NCI-H69 (cell line): ENCODE results near the gene RGR.

ENCODE experiments used
- DNase-seq: peaks from one replicate; lab custom pipeline; 2025; lab: John Stamatoyannopoulos, UW

RGR gene, protein sequence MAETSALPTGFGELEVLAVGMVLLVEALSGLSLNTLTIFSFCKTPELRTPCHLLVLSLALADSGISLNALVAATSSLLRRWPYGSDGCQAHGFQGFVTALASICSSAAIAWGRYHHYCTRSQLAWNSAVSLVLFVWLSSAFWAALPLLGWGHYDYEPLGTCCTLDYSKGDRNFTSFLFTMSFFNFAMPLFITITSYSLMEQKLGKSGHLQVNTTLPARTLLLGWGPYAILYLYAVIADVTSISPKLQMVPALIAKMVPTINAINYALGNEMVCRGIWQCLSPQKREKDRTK

DNA sequence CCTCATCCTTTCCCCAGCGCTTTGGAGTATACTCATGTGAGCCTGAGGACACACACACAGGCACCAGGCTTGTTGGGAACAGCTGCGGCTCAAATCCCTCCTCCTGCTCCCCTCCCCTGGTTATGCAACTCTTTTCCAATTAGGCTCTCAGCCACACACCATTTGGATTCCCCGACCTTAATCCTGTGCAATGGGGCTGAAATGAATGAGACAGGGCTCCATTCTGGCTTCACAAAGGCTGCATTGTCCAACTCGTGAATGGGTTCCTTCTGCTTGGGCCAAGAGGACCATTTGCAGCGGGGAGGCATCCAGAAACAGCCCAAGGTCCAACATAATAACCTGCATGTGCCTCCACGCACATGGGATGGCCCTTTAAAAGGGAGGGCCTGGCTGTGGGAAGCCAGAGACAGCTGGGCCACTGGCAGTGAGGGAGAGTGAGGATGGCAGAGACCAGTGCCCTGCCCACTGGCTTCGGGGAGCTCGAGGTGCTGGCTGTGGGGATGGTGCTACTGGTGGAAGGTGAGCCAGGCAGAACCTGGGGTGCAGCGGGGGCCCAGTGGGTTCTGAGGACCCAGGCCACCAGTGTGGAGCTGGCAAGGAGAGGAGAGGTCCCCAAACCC lies at the start of gene RGR:
Gene RGR (plus strand): TSS at position 403 of the 620 bp plus-strand sequence. CDS start 38 bp downstream, at position 441.
- DNase-seq: peak; percentile 58

DNA sequence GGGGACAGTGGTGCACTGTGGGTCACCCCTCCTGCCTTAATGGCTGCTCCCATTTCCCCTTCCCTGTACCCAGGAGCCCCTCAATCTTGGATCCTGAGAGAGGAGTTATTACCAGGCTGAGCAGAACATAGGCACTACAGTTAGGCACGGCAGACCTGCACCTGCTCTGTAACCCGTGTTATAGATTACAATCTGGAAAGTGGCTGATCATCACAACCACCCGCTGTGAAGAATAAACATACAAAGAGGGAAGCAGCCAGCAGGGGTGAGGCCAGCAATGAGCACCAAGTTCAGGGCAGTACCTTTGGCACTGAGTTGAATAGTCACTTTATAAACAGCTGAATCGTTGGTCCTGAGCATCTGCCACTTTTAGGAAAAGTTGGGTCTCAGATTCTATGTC lies 48.8 kb upstream of the RGR start:
- peak; percentile 78 for DNase-seq

DNA sequence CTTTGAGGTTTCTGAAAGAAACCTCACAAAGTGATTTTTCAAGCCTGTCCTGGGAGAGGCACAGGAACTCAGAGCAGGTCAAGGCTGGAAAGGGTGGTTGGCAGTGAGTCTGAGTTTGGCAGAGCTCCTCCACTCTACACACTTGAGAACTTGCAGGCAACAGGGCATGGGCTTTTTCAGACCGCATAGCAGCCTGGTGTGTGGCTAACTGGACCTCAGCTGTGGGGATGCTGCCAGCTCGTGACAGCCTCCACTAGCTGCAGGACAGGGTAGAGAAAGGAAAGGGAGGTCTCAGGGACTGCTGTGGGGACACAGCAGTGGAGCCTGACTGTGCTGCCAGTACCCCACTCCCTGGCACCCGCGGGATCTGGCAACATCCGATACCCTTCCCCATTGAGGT lies 47.9 kb upstream of the RGR start:
- DNase-seq: no peak

DNA sequence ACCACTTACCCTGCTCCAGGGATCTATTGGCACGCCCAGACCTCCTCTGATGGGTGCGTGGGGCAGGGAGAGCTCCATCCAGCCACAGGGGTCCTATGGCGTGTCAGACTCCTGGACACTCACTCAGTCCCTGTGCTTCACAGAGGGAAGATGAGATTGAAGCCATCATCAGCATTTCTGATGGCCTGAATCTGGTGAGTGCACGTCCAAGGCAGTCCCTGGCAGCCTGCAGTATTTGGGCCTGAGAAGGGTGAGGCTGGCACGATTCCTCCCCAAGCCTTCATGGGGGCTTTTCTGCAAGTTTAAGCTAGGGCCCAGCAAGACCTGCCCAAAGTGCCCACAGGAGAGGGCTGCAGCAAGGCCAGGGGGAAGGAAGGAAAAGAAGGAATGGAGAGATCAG lies 47.2 kb upstream of the RGR start:
- DNase-seq: no peak

DNA sequence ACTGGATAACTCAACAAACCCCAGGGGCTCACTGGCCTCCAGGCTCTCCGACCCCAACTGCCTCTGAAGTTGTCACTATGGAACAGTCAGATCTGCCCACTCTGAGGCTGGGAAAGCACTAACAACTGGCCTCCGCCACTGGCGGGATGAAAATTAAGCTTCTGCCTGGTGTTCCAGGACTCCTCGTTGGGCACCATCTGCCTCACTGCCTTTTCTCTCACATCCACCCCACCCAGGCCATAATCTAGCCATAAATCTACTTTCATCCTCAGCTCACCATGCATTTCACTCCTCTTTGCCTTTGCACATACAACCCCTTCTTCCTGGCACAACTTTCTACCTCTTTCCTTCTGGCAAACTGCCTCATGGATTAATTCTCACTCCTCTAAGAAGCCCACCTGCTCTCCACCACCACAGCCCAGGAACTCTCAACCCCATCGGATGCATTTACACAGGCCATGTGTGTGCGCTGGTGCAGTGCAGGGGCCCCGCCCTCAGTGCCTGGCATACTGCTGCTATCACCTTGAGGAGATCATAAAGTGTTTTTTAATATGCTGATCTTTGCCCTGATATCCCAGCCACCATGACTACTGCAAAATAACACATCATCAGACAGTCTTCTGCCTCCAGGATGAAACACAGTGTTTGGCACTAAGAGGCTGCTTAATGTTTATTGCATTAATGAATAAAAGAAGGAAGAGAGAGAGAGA lies 46.5 kb upstream of the RGR start:
- DNase-seq: peak; percentile 46

DNA sequence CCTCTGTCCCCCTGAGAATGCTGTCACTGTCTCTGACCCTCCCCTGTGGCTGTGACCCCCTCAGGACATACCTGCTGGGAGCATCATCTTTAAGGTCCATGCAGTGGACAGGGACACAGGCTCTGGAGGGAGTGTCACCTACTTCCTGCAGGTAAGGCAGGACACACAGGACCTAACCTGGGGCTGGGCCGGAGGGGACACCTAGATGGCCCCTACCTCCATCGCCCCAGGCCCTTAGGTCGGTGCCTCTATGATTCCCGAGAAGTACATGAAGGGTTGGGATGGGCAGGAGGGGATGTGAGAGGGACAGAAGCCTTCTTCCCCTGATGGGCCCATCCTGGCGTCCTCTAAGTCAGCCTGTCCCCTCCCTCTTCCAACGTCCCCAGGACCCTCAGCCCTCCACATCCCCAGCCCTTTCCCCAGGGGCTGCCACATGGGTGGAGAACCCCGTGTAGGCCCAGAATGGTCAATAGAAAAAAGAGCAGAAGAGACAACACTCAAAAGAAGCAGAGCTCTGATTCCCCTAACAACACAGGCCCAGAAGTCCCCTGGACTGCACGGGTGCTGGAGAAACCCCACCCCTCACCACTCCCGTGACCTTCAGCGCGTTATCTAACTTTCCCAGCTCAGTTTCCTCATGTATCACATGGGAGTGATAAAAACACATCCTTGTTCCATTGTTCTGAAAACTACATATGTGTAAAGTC lies 44.2 kb upstream of the RGR start:
- DNase-seq: no peak

DNA sequence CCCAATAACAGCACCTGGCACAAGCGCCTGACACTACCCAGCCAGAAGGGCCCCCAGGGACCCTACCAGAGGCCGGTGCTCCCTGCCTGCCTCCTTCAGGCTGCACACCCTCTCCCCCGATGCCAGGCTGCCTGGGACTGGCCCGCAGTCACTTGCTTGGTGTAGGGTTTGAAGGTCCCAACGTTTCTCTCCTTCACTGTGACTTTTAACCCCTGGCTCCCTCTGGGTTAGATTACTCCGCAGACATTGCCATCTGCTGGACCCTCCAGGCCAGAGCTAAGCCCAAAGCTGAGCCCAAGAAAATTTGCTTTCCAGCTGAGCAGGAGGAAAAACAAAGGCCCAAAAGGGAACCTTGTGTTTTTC lies 43.6 kb upstream of the RGR start:
- DNase-seq: no peak

DNA sequence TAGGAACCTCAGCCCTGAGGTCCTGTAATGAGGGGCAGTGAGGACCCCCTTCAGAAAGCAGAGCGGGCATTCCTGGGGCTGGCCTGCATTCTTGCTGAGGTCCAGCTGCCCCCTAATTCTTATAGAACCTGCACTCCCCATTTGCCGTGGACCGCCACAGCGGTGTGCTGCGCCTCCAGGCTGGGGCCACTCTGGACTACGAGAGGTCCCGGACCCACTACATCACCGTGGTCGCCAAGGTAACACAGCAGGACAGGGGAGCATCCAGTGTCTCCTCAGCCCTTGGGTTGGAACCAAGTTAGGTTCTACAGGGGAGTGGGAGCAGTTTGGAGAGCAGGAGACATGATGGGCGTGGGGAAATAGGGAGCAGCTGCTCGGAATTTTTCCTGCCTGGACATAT lies 43.2 kb upstream of the RGR start:
- DNase-seq: no peak

DNA sequence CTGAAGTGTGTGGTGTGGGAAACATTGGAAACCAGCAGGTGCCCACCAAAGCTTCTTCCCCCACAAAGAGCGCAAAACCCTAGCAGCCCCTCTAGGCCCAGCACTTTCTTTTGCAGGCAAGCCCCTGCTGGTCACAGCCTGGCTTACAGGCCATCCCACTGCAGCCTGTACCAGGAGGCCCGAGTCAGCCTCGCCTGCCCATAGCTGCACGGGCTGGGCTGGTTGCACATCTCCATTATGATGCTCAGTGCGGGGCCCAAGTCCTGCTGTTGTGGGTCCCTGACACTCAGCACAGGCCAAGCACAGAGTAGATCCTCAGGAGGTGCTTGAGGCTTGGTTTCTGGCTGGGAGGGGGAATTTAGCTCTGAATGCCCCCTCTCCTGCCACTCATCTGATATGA lies 42.5 kb upstream of the RGR start:
- no peak for DNase-seq

DNA sequence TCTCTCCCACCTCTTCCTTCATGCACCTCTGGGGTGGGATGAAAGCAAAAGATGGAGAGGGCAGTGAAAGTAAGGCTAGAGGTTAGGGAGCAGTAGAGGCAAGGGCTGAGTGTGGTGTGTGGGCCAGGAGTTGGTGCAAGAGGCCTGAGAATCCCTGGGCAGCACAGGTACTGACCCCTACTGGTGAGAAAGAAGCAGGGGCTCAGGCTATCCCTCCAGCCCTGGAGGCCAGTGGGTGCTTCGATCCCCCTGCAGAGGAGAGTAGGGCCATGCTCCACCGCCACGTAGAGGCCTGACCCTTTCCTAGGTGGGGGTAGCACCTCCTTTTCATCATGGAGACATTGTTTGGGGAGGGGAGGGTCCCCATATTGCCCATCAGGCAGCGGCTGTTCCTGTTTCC lies 40.7 kb upstream of the RGR start:
- DNase-seq: peak; percentile 2

DNA sequence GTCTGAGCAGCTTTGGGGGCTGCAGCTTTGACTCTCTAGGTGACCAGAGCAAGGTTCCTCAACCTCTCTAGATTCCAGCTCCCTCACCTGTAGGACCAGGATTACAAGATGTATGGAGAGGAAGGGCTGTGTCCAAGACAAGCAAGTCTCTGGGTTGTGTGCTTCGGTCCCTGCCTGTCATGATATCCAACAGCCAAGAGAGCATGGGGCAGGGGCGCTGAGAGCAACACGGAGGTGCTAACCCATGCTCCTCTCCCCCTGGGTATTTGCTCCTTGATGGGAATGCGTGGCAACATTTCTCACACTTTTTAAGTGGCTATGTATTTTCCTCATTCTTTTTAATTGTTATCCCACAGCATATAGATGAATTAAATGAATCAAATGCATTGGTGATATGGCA lies 40.2 kb upstream of the RGR start:
- no peak for DNase-seq

DNA sequence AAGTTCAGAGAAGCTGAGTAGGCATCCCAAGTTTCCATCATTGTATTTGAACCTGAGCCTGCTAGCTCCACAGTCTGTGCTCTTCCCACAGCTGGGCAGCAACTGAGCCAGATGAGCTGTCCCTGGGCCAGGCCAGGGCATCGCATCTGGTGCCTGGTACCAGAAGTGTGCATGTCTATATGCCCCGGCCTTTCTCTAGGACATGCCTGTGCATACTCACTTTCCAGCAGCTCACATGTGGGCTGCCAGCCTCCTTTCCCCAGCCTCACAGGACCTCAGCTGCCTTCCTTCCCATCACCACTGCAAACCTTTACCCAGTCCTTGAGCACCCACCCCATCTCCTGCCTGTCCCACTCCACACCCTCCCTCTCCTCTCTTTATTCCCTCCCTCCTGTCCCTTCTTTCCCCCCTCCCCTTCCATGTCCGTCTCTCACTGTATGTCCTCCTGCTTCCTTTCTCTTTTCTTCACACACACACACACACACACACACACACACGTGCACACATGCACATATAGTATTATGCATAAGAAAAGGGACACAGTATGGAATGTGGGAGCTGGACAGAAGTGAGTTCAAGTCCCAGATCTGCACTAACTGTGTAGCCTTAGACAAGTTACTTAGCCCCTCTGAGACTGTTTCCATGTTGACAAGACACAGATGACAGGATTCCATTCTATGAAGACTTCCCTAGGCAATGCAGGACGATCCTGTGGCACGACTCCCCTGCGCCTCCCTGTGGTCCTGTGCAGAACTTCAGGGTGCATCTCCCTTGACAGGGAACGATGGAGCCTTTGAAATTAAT lies 39.6 kb upstream of the RGR start:
- peak; percentile 58 for DNase-seq

DNA sequence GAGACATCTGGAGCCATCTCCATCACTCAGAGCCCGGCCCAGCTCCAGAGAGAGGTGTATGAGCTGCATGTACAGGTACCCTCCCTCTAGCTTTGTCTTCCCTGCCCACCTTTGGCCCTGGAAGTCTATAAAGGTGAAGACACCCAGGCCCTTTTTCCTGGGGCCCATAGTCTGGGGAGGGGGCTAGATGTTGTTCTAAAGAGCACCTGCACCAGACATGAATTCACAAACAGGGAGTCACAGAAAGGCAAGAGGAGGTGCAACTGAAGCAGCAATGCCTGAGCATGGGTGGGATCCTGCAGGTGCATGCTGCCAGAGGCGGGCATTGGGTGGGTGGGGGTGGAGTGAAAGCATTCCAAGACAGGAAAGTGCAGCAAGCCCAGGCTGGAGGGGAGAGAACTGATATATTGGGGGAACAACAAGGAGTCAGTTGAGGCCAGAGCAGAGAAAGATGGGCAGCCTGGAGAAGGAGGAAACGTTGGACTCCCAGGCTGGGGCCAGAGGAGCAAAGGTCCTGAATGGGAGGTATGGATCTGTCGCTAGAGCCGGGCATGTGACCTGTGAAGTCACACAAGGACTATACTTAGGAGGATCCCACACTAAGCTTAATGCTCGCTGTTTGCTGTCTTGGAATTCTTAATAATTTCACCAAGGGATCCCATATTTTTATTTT lies 38.9 kb upstream of the RGR start:
- DNase-seq: no peak

DNA sequence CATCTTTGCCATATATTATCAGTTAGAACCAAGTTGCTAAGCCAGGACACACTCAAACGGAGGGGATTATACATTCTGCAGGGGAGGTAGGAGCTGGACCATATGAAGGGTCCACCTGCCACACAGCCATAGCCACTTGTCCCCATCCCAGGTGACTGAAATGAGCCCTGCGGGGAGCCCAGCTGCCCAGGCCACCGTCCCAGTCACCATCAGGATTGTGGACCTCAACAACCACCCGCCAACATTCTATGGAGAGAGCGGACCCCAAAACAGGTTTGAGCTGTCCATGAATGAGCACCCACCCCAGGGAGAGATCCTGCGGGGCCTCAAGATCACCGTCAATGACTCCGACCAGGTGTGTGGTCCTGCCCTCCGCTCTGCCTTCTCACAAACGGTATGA lies 36.8 kb upstream of the RGR start:
- DNase-seq: no peak

DNA sequence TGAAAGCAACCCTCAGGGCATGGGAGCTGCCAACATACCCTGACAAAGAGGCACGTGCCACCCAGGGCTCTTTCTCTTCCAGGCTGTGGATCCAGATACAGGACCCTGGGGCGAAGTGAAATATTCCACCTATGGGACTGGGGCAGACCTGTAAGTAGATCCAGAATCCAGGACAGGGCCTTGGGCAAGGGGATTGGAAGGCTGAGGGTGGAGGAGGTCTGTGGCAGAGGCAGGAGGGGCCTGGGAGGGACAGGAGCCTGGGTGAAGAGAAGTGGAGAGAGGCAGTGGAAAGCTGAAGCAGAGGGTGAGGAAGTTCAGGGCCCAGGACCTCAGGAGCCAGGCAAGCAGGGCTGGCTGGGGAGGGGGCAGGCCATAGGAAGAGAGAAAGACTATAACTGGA lies 33.3 kb upstream of the RGR start:
- no peak for DNase-seq

DNA sequence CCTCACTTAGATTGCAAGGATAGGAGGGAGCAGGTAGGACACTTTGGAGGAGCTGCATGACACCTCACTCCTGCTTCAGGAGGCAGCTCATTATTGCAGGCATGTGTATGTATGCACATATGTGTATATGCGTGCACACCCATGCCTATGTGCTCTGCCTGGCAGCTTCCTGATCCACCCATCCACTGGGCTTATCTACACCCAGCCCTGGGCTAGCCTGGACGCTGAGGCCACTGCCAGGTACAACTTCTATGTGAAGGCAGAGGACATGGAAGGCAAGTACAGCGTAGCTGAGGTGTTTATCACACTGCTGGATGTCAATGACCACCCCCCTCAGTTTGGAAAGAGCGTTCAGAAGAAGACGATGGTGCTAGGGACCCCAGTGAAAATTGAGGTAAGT lies 32.8 kb upstream of the RGR start:
- no peak for DNase-seq

DNA sequence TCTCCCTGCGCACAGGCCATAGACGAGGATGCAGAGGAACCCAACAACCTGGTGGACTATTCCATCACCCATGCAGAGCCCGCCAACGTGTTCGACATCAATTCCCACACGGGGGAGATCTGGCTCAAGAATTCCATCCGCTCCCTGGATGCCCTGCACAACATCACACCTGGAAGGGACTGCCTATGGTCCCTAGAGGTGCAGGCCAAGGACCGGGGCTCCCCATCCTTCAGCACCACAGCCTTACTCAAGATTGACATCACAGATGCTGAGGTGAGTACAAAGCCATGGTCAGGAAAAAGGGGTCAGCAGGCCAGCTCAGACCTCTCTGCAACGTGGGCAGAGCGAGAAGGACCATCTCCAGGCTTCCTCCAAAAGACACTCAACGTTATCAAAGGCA lies 31.8 kb upstream of the RGR start:
- DNase-seq: no peak

DNA sequence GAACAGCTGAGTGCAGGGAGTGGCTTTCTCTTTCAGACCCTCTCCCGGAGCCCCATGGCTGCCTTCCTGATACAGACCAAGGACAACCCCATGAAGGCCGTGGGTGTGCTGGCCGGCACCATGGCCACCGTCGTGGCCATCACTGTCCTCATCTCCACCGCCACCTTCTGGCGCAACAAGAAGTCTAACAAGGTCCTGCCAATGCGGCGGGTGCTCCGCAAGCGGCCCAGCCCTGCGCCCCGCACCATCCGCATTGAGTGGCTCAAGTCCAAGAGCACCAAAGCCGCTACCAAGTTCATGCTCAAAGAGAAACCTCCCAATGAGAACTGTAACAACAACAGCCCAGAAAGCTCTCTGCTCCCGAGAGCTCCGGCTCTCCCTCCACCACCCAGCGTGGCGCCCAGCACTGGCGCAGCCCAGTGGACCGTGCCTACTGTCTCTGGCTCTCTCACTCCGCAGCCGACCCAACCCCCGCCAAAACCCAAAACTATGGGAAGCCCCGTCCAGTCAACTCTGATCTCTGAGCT lies 30.7 kb upstream of the RGR start:
- no peak for DNase-seq

DNA sequence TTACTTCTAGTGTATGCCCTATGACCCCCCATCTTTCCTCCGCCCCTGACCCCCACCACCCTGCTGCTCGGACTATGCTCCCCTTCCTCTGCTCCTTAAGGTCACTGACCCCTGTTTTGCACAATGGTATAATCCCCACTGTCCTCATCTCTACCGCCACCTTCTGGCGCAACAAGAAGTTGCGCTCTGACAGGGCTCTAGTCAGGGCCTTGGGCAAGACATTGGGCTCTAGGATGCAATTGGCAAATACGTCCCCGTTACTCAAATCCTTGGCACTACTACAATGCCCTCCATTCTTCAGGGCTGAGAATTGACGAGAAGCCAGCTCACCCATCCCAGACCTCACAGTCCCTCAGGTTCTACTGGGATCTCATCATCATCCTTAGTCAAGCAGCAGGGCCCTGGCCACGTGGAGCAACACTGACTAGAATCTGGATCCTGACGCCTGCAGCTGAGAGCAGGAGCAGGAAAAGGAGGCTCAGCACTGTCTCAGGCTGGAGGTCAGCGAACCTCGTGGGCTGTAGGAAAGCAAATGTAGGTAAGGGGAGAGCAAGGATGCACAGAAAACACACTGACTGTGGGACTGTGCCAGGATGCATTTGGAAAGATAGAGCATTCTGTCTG lies 30.1 kb upstream of the RGR start:
- peak; percentile 5 for DNase-seq

DNA sequence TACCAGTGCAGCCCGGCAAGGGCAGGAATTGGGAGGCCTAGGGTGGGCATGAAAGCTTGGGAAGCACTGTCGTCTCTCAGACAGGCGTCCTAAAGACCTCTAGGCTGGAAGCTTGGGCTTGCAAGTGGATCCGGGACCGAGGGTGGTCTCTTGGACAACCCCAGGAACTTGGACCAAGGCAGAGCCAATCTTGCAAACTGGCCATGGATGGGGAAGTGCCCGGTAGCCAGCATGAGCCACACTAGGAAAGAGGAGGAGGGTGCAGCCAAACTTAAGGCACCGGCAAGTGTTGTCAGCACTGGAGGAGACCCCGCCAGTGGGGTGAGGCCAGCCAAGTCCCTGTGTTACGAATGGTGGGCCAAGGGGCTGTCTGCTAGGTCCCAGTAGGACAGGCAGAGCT lies 28.0 kb upstream of the RGR start:
- DNase-seq: no peak

DNA sequence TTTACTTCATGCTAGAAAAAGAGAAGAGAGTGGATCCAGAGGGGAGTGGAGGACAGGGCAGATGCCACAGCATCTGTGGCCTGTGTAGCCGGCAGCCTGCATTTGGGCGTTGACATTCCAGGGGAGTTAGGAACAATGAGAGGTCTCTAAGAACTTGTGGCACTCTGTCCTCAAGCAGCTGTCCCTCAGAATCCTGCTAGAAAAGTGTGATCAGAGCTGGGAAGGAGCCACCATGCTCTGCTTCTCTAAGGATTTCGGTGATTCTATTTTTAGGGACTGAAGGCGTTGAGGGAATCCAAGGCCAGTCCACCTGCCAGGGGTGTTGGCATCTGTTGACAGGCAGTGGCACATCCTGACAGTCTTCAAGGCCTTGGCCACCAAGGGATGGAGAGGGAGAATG lies 27.1 kb upstream of the RGR start:
- no peak for DNase-seq
